Psoas muscle (tissue), 8 donors: ENCODE data around the gene RBFOX2. TPM values are rescaled to one million over a fixed set of nuclear protein-coding genes. Genes with fewer than 3 reads are reported as not detected.

Experiments
- ATAC-seq, 4 donors: fragments of 200-7000 bp; cut with Tn5 transposase; one replicate each; pipeline ENCODE4 v1.9.1; 2020; ENCODE audit warnings: moderate library complexity in 3 of 4, mild to moderate bottlenecking in 2 of 4
- DNase-seq, 2 donors: peaks; one replicate each; pipeline ENCODE4 v3.0.0-alpha.2; 2020
- H3K27ac ChIP-seq: fragments of 200-600 bp; one replicate; pipeline ENCODE4 v1.8.0; 2022
- H3K27me3 ChIP-seq, 3 donors: fragments of 200-600 bp in 1 of 3; one replicate each; pipeline versions ENCODE4 v1.6.1 to v1.8.0; 2013 to 2022; ENCODE audit warnings: low read length in 2 of 3, mild to moderate bottlenecking in 2 of 3, moderate library complexity in 1 of 3; ENCODE audit not compliant: insufficient read depth in 3 of 3
- H3K36me3 ChIP-seq, 2 donors: fragments of 200-600 bp in 1 of 2; one replicate each; pipeline versions ENCODE4 v1.6.1 to v1.8.0; 2013 to 2022; ENCODE audit warnings: low read depth in 1 of 2, mild to moderate bottlenecking in 1 of 2, moderate library complexity in 1 of 2; ENCODE audit not compliant: insufficient read depth in 1 of 2
- H3K4me1 ChIP-seq: fragments of 200-600 bp; one replicate; pipeline ENCODE4 v1.8.0; 2022
- H3K4me3 ChIP-seq: fragments of 200-600 bp; one replicate; pipeline ENCODE4 v1.8.0; 2022; ENCODE audit warnings: mild to moderate bottlenecking
- H3K9me3 ChIP-seq: fragments of 200-600 bp; one replicate; pipeline ENCODE4 v1.8.0; 2022
- CTCF ChIP-seq: fragments of 200-600 bp; IDR thresholded peaks from one replicate; pipeline ENCODE4 v1.8.0; 2022; ENCODE audit warnings: antibody characterized with exemption
- WGBS, 3 donors: extraction: QIAGEN DNeasy Blood & Tissue Kit; methylation state at CpG; one replicate each; pipeline versions ENCODE4 v1.1.6 to v1.1.7; 2013; 5-methylcytosine and 5-hydroxymethylcytosine counted together
- intact Hi-C, 2 donors: fragments of 100-400 bp; cut with DNase I; formaldehyde crosslinking; loops; one replicate each; pipeline versions ENCODE4 v1.11.0 to v1.14.2; 2022
- polyA plus RNA-seq, 3 donors: library from polyadenylated mRNA; stranded (reverse); fragments of 200-250 nt; gene quantifications; one replicate each; pipeline ENCODE4 v1.2.3, GENCODE V29; 2013
- total RNA-seq, 4 donors: library from RNA; stranded (reverse); fragmentation: NEBNext Ultra II Directional in 2 of 4; extraction: Animal tissue kit (Norgen Biotek cat#: 25700) in 2 of 4; gene quantifications; one replicate each; pipeline versions ENCODE4 v1.2.1 to v1.2.4, GENCODE V29; 2021 to 2023
- donor health status: healthy with polysubstance abuse.
- donor health status: DM: no; HTN: no; CAD: no; lungs with moderate emphysema.
- donor health status: Bipolar disorder and iron deficiency.
- donor health status: healthy.
- donor health status: DM: yes; HTN: yes; CAD: no.
- donor health status: DM: no; HTN: no; CAD: no.
- donor health status: DM: no; HTN: no; CAD: no.
- donor health status: DM: yes; HTN: yes; CAD: no.

Gene RBFOX2
- total and polyA plus RNA-seq, 7 donors: 7.7 to 50.4 (median 28.4) TPM

- intact Hi-C loops: no loop called here
- no peak for DNase-seq
- H3K27me3 ChIP-seq: no peaks in the 10 kb centered on the region
- no peaks in the 10 kb centered on the region for H3K9me3 ChIP-seq
- peaks cover 23% of the 10 kb centered on the region for H3K4me1 ChIP-seq
- WGBS, 3 donors: 77 to 89% (median 82%) methylated on average over 6 of the region's 6 CpGs
- no peak overlapping the region for H3K27ac ChIP-seq
- TF ChIP-seq CTCF: no peak
- ATAC-seq: no peak
- H3K36me3 ChIP-seq: no peaks in the 10 kb centered on the region
- H3K4me3 ChIP-seq: no peak overlapping the region
These were observed 62.1 kb downstream of the RBFOX2 start for GRCh38 chr22:35966314-35967045.

DNA sequence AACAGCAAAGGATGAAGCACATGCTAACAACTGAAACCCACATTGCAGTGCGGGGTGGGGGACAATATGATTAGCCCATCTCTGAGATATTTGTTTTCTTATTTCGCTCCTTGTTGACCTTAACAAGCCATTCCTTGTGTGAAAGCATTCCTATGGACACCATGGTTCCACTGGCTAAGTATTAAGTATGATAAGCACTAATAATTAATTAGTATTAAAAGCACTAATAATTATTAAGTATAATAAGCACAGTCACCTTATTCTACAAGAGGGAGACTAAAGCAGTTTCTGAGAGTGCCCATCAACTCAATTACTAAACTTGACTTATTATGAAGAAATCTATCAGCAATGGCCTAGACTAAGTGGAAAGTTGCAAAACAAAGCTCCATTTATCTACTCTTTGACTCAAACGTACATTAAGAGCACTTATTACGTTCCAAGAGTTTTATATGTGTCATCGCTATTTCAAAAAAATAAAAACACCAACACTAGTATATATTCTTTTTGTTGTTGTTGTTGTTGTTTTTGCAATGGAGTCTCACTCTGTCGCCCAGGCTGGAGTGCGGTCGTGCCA lies 65.3 kb downstream of the RBFOX2 start:
- intact Hi-C loops: no loop called here
- Histone ChIP-seq H3K27ac (no peak overlapping the region), H3K9me3 (no peaks in the 10 kb centered on the region), H3K4me3 (no peak overlapping the region), H3K4me1 (peaks cover 35% of the 10 kb centered on the region), H3K36me3 (no peaks in the 10 kb centered on the region), H3K27me3 (no peaks in the 10 kb centered on the region)
- TF ChIP-seq CTCF: no peak
- ATAC-seq (no peak), DNase-seq (no peak)
- WGBS, 3 donors: 96 to 99% (median 96%) methylated on average over 8 of the region's 8 CpGs

- intact Hi-C loops: no loop called here
- H3K4me1 ChIP-seq: peaks cover 33% of the 10 kb centered on the region
- H3K36me3 ChIP-seq: no peaks in the 10 kb centered on the region
- ATAC-seq (peak in 3 of 4 donors; percentile 50 to 79 (median 72)), DNase-seq (peak in 1 of 2 donors; percentile 19)
- TF ChIP-seq CTCF: no peak
- WGBS, 3 donors: 27 to 43% (median 34%) methylated on average over 5 of the region's 5 CpGs
- H3K27ac ChIP-seq: peak overlapping the region; percentile 11
- H3K4me3 ChIP-seq: no peak overlapping the region
- H3K9me3 ChIP-seq: no peaks in the 10 kb centered on the region
- no peaks in the 10 kb centered on the region for H3K27me3 ChIP-seq
These were observed 66.9 kb downstream of the RBFOX2 start for GRCh38 chr22:35961480-35962295.

DNA sequence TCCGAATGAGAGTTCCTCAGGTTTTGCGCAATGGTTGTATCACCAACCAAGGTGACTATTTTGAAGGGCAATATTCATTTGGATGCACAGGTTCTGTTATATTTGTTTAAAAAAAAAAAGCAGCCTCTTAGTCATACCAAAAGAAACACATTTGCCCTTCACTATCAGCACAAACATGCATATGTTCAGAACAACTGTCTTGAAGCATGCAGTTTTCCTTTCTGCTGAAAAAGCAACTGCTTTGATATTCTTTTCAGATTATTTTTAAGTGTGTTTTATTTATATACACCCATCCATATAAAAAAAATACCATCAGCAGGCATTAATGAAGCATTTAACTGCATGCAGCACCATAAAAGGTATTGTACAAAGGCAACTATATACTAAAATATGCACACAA lies 67.8 kb downstream of the RBFOX2 start:
- H3K27me3 ChIP-seq: no peaks in the 10 kb centered on the region

More for the DNA sequence above, 67.8 kb downstream of the RBFOX2 start:
- Histone ChIP-seq H3K36me3 (no peaks in the 10 kb centered on the region), H3K9me3 (no peaks in the 10 kb centered on the region), H3K4me3 (no peak overlapping the region), H3K27ac (no peak overlapping the region), H3K4me1 (peaks cover 33% of the 10 kb centered on the region)
- ATAC-seq (no peak), DNase-seq (no peak)
- intact Hi-C loops: no loop called here
- 93 to 99% (median 97%) methylated on average over 2 of the region's 2 CpGs for WGBS, 3 donors
- TF ChIP-seq CTCF: no peak
